Ishikawa (cell line): Measurements from ENCODE around the gene CACNA1C.

ENCODE experiments used
- CEBPB ChIP-seq: IDR thresholded peaks from 2 replicates; pipeline ENCODE4 v1.6.1; 2012
- CREB1 ChIP-seq: IDR thresholded peaks from 2 replicates; pipeline ENCODE4 v1.6.1; 2012; ENCODE audit warnings: low read depth
- EGR1 ChIP-seq: IDR thresholded peaks from 2 replicates; pipeline ENCODE4 v1.6.1; 2012
- EP300 ChIP-seq: IDR thresholded peaks from 2 replicates; pipeline ENCODE4 v1.6.1; 2012; ENCODE audit warnings: borderline replicate concordance
- FOXM1 ChIP-seq: IDR thresholded peaks from 2 replicates; pipeline ENCODE4 v1.6.1; 2012; ENCODE audit warnings: low read depth, borderline replicate concordance
- MAX ChIP-seq: IDR thresholded peaks from 2 replicates; pipeline ENCODE4 v1.6.1; 2012
- NFIC ChIP-seq: IDR thresholded peaks from 2 replicates; pipeline ENCODE4 v1.6.1; 2012
- RAD21 ChIP-seq: IDR thresholded peaks from 2 replicates; pipeline ENCODE4 v1.6.1; 2012; ENCODE audit warnings: low read depth
- REST ChIP-seq: IDR thresholded peaks from 2 replicates; pipeline ENCODE4 v1.6.1; 2012; ENCODE audit warnings: low read depth, mild to moderate bottlenecking
- TAF1 ChIP-seq: IDR thresholded peaks from 2 replicates; pipeline ENCODE4 v1.6.1; 2012; ENCODE audit warnings: low read depth, mild to moderate bottlenecking
- TCF12 ChIP-seq: IDR thresholded peaks from 2 replicates; pipeline ENCODE4 v1.6.1; 2012; ENCODE audit warnings: low read depth
- TEAD4 ChIP-seq: IDR thresholded peaks from 2 replicates; pipeline ENCODE4 v1.6.1; 2012
- USF1 ChIP-seq: IDR thresholded peaks from 2 replicates; pipeline ENCODE4 v1.6.1; 2012
- YY1 ChIP-seq: IDR thresholded peaks from 2 replicates; pipeline ENCODE4 v1.6.1; 2012; ENCODE audit warnings: low read depth
- ZBTB7A ChIP-seq: IDR thresholded peaks from 2 replicates; pipeline ENCODE4 v1.6.1; 2012; ENCODE audit warnings: low read depth

CACNA1C gene

GRCh38 chr12:2074792-2075191 is 22.0 kb downstream of the CACNA1C start:
- TF ChIP-seq ZBTB7A (no peak), EGR1 (no peak), TAF1 (no peak), TCF12 (no peak), CEBPB (no peak), RAD21 (no peak), YY1 (no peak), USF1 (no peak), EP300 (no peak), FOXM1 (no peak), TEAD4 (no peak), CREB1 (no peak), MAX (no peak), NFIC (no peak)

- TF ChIP-seq CEBPB (no peak), YY1 (no peak), RAD21 (no peak), MAX (no peak), REST (no peak), TAF1 (no peak), ZBTB7A (no peak), USF1 (no peak), EGR1 (no peak), TEAD4 (no peak), CREB1 (no peak), NFIC (no peak), FOXM1 (no peak), TCF12 (no peak), EP300 (no peak)
Observed at GRCh38 chr12:2075508-2076195, 22.9 kb downstream of the CACNA1C start.

- no peak for TF ChIP-seq EGR1
- TF ChIP-seq REST, result no peak
Observed at GRCh38 chr12:2076196-2076570, 23.4 kb downstream of the CACNA1C start.

- no peak for TF ChIP-seq NFIC
- TF ChIP-seq YY1, result no peak
- TF ChIP-seq USF1, result no peak
Observed at GRCh38 chr12:2076728-2077127, 23.9 kb downstream of the CACNA1C start.

- TF ChIP-seq REST (no peak), USF1 (no peak), TCF12 (no peak), YY1 (no peak), EP300 (no peak), TAF1 (no peak), EGR1 (no peak), CREB1 (no peak), MAX (no peak), TEAD4 (no peak), FOXM1 (no peak), RAD21 (no peak), CEBPB (no peak), NFIC (no peak)
Observed at GRCh38 chr12:2080604-2081003, 27.8 kb downstream of the CACNA1C start.
